Posterior cingulate gyrus (tissue), 11 donors: ENCODE measurements around the gene MAJIN.
A peak's percentile ranks its signal among the peaks of the same experiment; 100 is the strongest.

Source experiments
- DNase-seq, 10 donors: peaks; one replicate each; pipeline versions ENCODE4 v3.0.0 to v3.0.0-alpha.2; 2020 to 2021; ENCODE audit warnings: mixed read lengths in 3 of 10
- intact Hi-C: fragments of 100-400 bp; cut with DNase I; formaldehyde crosslinking; loops from one replicate; pipeline ENCODE4 v1.15.1; 2023

MAJIN gene

DNA sequence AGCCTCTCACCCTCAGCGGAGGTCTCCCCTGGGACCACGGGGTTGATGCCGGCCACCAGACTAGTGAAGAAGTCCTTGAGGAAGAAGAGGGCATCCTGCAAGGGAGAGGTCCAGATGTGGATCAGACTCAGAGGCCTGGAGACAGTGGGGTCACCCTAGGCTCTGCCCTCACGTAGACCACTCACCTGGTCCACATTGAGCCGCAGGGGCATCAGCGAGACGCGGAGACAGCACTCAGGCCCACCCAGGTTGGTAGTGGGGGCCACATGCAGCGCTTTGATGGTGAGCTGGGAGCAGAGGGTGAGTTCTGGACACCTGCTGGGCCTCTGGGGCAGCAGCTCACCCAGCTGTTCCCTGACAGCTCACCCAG is 73.8 kb downstream of the MAJIN start:
- intact Hi-C loops, result no loop called here
- peak in 1 of 10 donors; percentile 72 for DNase-seq

DNA sequence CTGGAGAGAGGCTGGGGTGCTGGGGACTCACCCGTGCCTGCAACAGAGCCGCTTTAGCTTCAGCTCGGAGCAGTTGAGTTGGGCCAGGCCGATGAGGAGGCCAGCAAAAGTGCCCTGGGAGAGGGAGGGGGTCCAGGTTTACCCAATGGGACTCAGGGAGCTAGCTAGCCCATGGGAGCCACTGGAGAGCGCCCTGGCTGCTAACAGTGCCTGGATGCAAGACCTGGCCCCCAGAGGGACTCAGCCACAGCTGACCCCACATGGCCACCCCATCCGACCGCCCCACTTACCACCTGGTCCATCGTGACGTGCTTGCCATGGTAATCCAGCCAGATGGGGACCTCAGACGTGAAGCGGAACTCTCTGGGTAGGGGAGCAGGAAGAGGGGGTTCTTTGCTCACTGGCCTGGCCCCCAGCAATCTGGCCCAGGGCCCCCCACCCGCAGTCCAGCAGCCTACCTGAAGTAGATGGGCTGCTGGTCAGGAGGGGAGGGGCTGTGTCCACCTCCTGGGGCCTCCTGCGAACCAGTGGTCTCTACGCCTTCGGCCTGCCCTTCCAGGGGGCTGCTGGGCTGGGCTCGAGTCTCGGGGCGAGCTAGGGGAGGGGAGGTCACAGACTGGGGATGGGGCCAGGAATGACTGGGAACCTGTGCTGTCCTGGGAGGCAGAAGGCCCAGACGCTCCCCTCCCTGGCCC is 74.4 kb downstream of the MAJIN start:
- no peak for DNase-seq
- intact Hi-C loops, result no loop called here

DNA sequence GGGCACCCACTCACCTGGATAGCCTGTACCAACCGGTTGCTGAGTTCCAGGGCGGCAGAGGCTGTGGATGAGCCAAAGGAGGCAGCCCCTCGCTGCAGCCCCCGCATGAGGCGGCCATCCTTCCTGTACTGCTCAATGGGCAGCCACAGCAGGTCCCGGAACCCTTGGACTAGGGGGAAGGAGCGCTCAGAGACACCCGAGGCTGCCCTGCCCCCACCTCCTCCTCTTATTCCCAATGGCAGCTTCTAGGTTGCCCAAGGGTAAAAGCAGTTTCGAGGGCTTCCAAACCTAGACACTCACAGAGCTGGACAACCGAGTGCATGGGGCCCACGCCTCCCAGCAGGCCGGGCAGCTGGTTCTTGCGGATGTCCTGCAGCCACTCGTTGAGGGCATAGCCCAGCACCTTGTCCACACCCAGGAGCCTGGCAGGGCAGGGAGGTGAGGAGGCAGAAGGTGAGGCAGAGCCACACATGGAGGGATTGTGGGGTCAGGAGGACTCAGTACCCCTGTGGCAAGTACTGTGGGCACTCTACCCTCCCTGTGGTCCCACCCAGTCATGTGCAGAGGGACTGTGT is 75.4 kb downstream of the MAJIN start:
- intact Hi-C loops, result no loop called here
- DNase-seq, result no peak

DNA sequence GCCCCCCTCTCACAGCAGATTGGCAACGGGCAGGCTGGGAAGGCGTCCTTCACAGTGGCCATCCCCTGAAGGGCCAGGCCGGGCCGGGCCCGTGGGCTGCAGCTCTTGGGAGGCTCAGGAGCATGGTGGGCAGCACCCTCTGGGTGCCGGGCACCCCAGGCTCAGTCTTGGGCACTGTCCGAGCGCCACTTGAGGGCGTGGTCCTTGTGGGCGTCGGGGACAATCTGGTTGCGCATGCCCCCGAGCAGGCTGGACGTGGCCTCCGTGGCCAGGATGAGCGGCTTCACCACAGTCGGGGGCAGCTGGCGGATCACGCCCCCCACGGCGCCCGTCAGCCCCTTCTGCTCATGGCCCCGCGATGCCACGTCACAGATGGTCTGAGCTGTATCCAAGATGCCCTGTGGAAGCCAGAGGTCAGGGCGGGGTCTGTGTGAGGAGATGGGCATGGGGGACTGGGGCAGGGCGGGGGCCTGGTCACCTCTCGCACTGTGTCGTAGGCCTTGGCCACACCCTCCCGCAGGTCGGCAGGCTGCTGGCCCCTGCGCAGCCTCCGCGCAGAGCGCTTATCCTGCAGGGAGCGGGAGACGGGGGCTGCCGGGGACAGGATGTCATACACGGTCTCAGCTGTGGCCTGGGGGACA is 77.0 kb downstream of the MAJIN start:
- intact Hi-C loops, result loop anchor here (1.0 kb wide), 1 partner anchor 48 kb away; no protein-coding TSS in a partner anchor

DNA sequence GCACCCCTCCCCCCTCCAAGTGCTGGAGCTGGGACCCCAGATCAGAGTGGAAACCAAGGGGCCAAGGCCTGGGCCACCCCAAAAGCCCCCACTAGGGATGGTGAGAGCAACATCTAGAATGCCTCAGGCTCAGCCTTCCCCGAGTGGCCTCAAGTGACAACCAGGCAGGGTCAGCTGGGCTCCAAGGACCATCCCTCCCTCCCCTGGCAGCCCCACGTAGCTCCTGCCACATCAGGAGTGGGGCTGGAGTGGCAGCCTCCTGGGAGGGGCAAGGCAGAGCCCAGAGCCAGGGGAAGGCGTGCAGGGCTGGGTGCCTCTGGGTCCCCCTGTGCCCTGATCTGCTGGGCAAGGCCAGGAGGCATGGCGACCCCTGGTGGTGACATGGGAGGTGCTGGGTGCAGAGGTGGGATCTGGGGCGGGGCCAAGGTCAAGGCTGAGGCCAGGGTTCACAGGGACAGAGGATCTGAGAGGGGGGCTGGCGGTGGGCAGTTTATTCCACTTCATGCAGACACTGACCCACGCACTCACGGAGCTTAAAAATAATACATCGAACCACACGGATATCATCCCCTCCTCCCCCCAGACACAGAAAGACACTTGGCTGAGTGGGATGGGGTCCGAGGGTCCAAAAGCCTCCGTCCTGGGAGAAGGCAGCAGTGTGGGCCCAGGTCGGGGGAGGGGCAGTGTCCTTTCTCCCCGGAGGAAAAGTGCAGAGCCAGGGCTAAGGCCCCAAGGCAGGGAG is 77.7 kb downstream of the MAJIN start:
- intact Hi-C loops, result loop anchor here (1.0 kb wide), 1 partner anchor 47 kb away; no protein-coding TSS in a partner anchor
- peak in 9 of 10 donors; percentile 49 to 96 (median 81) for DNase-seq

More for the DNA sequence above, 77.0 kb downstream of the MAJIN start:
- DNase-seq, result peak in 1 of 10 donors; percentile 79

DNA sequence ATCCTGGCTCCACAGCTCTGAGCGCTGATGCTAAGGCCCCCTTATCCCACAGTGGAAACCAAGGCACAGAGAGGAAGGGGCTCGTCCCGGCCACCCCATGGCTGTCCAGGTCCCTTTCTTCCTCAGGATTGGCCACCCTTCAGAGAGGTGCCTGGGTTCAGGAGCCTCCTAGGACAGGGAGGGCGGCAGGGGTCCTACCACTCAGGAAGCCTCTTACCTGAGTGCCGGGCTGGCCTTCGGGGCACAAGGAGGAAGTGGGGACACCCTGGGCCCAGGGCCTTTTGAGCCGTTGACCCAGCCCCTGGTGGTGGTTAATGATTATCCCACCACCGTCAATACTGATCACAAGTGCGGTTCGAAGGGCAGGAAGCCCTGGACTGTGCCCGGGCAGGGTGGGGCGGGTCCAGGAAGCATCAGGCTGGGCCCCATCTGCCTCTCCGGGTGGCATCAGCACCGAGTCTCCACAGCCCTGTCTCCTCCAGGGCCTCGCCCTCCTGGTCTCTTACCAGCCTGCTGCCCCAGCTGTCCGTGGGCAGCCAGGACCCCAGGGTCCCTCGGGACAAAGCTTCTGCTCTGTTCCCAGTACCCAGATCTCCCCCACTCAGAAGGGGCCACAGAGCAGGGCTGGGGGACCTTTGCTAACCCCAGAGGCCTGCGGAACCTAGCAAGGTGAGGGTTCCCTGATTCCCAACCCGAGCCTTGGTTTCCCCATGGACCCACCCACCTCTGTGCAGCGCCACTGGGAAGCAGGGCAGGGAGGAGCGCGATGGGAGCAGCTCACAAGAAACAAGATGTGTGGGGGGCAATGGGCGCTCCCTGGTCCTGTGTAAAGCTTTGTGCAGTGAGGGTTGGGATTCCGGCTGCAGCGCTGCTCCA is 78.5 kb downstream of the MAJIN start:
- DNase-seq, result peak in 1 of 10 donors; percentile 70
- intact Hi-C loops, result loop anchor here (1.0 kb wide), 1 partner anchor 46 kb away; no protein-coding TSS in a partner anchor

DNA sequence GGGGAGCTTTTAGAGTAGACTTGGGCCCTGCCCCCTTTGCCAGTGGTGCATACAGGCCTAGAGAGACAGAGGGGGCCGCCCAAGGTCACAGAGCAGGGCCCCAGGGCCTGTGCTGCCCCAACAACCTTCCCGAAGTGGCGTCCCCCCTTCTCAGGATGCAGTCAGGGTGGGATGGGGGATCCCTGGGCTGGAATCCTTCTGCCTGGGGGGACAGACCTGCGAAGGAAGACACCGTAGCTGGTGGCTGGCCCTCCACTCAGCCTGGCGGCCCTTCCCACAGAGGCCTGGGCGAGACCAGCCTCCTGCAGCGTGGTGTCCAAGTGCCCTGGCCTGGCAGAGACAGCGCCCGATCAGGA is 79.1 kb downstream of the MAJIN start:
- no peak for DNase-seq
- intact Hi-C loops, result no loop called here

DNA sequence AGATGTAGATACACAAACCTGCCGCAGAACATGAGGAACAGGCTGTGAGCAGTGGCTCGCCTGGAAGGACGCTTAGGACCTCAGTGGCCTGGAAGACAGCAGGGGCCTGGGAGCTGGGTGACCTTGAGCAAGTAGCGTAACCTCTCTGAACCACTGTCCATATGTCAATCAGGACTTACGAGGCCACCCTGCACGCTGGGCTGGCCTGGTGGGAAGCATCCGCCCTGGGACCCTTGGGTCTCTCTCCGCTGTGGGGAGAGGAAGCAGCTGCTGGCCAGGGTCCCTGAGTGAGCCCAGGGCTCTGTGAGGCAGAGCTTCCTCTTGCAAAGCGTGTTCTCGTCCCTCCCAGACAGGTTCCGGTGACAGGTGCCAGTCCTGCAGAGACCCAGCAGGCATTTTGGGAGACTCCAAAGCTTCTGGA is 79.5 kb downstream of the MAJIN start:
- peak in 1 of 10 donors; percentile 76 for DNase-seq
- intact Hi-C loops, result no loop called here

DNA sequence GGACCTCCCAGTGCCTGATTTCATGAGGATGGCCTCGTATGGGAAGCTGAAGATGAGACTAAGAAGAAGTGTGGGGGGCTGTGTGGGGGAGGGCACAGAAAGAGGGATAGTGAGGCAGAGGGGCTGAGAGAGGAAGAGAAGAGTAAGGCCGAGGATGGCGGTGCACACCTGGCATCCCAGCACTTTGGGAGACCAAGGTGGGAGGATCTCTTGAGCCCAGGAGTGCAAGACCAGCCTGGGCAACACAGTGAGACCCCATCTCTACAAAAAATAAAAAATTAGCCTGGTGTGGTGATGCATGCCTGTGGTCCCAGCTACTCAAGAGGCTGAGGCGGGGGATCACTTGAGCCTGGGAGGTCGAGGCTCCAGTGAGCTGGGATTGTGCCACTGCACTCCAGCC is 80.0 kb downstream of the MAJIN start:
- intact Hi-C loops, result no loop called here
- DNase-seq, result no peak

DNA sequence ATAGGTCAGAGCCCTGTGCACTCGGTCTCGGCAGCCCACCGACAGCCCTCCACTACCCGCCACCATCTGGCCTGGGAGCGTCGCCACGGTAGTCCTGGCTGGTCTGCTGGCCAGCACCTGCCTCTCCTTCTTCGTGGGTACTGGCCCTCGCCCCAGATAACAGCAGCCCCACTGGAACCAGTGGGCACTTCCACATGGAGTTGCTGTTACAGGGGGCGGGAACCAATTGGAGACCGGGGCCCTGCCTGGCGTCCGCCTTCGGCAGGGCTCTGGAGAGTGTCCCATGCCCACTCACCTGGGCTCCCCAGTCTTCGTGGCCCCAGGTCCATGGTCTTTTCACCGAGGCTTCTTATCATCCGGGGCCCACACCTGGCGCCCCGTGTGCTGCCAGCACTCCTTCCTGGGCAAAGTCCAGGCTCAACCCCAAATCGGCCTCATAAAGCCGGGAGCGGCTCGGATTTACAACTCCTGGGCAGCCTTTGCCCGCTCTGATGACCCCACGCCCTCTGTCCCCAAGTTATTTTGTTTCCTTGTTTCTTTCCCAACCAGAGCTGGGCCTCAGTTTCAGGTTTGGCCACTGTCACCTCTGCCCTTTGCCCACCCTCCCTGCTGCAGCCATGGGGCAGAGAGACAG is 80.6 kb downstream of the MAJIN start:
- peak in 1 of 10 donors; percentile 74 for DNase-seq
- intact Hi-C loops, result no loop called here

DNA sequence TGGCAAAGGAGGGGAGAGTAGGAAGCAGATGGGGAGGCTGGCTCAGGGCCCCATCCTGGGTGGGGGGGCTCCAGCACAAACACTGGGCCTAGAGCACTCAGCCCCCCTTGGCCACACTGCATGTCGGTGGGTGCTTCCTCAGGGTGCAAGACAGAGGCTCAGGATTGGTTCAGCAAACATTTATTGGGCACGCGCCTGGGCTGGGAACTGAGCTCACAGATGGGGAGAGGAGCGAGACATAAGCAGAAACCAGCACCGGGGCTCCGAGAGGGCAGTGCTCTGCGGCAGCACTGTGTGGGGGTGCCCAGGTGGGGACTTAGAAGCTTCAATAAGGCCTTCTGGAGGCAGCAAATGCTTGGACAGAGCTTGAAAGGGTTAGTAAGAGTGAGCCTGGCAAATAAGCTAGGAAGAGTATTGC is 81.4 kb downstream of the MAJIN start:
- intact Hi-C loops, result no loop called here
- peak in 1 of 10 donors; percentile 72 for DNase-seq

DNA sequence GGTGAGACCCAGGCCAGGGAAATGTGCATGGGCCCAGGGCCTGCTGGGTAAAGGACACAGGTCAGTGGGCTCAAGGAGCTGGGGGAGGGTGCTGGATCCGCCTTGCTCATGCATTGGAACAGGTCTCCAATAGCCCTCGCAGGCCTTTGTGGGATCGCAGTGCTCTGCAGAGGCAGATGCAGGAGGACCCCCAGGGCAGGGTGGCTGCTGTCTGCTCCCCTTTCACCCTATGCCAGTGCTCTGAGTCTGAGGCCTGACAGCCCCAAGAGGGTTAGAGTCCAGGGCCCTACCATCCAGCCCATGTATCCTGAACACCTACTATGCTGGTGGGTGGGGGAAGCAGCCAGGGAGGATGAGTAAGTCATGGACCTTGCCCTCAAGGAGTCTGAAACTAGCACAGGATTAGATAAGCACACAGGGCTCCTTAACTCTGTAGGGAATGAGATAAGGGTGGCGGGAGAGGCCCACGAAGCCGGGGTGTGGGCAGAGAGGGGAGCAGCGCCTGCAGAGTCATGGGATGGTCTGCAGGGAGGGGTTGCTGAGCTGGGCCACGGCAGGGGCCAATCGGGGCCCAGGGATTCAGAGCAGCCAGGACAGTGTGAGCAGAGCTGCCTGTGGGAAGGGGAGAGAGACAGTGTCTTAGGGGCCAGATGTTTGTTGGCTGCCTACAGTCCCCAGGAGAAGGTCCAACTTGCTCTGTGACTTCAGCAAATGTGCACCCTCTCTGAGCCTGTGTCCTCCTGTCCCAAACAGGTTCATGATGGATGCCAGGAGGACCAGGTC is 83.0 kb downstream of the MAJIN start:
- intact Hi-C loops, result no loop called here
- no peak for DNase-seq

DNA sequence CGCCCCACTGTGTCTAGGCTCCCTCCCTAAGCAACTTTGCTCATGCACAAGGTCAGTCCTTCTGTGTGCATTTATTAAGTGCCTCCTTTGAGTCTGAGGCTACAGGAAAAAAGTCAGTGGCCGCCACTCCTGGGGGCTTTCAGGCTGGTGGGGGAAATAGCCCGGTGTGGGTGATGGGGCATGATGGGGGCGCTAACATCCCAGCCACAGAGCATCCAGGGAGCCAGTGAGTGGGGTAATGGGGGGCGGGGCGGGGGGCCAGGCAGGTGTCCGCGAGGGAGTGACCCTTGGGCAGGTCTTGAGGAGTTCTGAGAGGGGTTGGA is 83.5 kb downstream of the MAJIN start:
- intact Hi-C loops, result no loop called here
- DNase-seq, result no peak
